Glutamatergic neuron (in vitro differentiated cells): ENCODE measurements around the gene C12orf76. TPM values are rescaled to one million over a fixed set of nuclear protein-coding genes. Genes with fewer than 3 reads are reported as not detected.
"Not testable (repeated sequence)": the region's sequence is repeated elsewhere in the genome, so short reads cannot be mapped to it uniquely, and the experiment has no call there.

ENCODE experiments used
- DNase-seq: peaks from one replicate; pipeline ENCODE4 v3.0.0; 2022
- H3K27ac Mint-ChIP-seq: one replicate; pipeline ENCODE4 v1.8.0; 2020; ENCODE audit warnings: mild to moderate bottlenecking, mixed read lengths, inconsistent platforms; ENCODE audit not compliant: unreplicated experiment
- H3K27me3 Mint-ChIP-seq: one replicate; pipeline ENCODE4 v1.8.0; 2020; ENCODE audit warnings: mild to moderate bottlenecking, moderate library complexity, mixed read lengths, inconsistent platforms; ENCODE audit not compliant: unreplicated experiment
- H3K36me3 Mint-ChIP-seq: one replicate; pipeline ENCODE4 v1.8.0; 2020; ENCODE audit warnings: mild to moderate bottlenecking, mixed read lengths, inconsistent platforms; ENCODE audit not compliant: unreplicated experiment
- H3K4me1 Mint-ChIP-seq: one replicate; pipeline ENCODE4 v1.8.0; 2020; ENCODE audit warnings: mild to moderate bottlenecking, low read depth, mixed read lengths, inconsistent platforms; ENCODE audit not compliant: unreplicated experiment
- H3K4me3 Mint-ChIP-seq: one replicate; pipeline ENCODE4 v1.8.0; 2020; ENCODE audit warnings: mild to moderate bottlenecking, mixed read lengths, inconsistent platforms; ENCODE audit not compliant: unreplicated experiment
- H3K9me3 Mint-ChIP-seq: one replicate; pipeline ENCODE4 v1.8.0; 2020; ENCODE audit warnings: mild to moderate bottlenecking, moderate library complexity, mixed read lengths, inconsistent platforms; ENCODE audit not compliant: unreplicated experiment
- CTCF ChIP-seq: fragments of 200-600 bp; sonication (generic); IDR thresholded peaks from one replicate; pipeline ENCODE4 v1.5.0; 2021; ENCODE audit not compliant: partially characterized antibody, unreplicated experiment
- total RNA-seq: library from RNA; stranded (reverse); fragmentation: NEBNext Ultra II Directional; extraction: Animal tissue kit (Norgen Biotek cat#: 25700); gene quantifications from one replicate; pipeline ENCODE4 v1.2.1, GENCODE V29; 2021; ENCODE audit not compliant: unreplicated experiment

C12orf76 gene
- total RNA-seq, 1 donor from 2014 or later = 43.3 TPM

- no peaks in the 10 kb centered on the region for H3K36me3 Mint-ChIP-seq
Measured at GRCh38 chr12:110071967-110072366, 23.6 kb upstream of the C12orf76 start.

GRCh38 chr12:110071504-110071903 is 23.2 kb upstream of the C12orf76 start:
- H3K36me3 Mint-ChIP-seq = no peaks in the 10 kb centered on the region
- H3K4me3 Mint-ChIP-seq = no peak overlapping the region
- peaks cover 3% of the 10 kb centered on the region for H3K9me3 Mint-ChIP-seq
- DNase-seq = no peak
- TF ChIP-seq CTCF = no peak
- no peak overlapping the region for H3K27ac Mint-ChIP-seq
- peaks cover 8% of the 10 kb centered on the region for H3K4me1 Mint-ChIP-seq
- H3K27me3 Mint-ChIP-seq = peaks cover 2% of the 10 kb centered on the region

More at GRCh38 chr12:110071967-110072366, 23.6 kb upstream of the C12orf76 start:
- Mint-ChIP-seq H3K4me1 (peaks cover 8% of the 10 kb centered on the region), H3K4me3 (peak overlapping the region; percentile 30), H3K9me3 (peaks cover 3% of the 10 kb centered on the region), H3K27me3 (peaks cover 2% of the 10 kb centered on the region), H3K27ac (no peak overlapping the region)
- no peak for TF ChIP-seq CTCF
- DNase-seq = no peak

GRCh38 chr12:110068654-110069053 is 20.3 kb upstream of the C12orf76 start:
- Mint-ChIP-seq H3K4me1 (peaks cover under 1% of the 10 kb centered on the region), H3K9me3 (peaks cover 3% of the 10 kb centered on the region), H3K27ac (no peak overlapping the region), H3K4me3 (no peak overlapping the region), H3K27me3 (peaks cover 6% of the 10 kb centered on the region), H3K36me3 (no peaks in the 10 kb centered on the region)
- TF ChIP-seq CTCF = no peak
- no peak for DNase-seq

GRCh38 chr12:110068115-110068514 is 19.8 kb upstream of the C12orf76 start:
- H3K4me1 Mint-ChIP-seq, H3K36me3 Mint-ChIP-seq, DNase-seq, H3K27ac Mint-ChIP-seq, H3K9me3 Mint-ChIP-seq, H3K4me3 Mint-ChIP-seq, H3K27me3 Mint-ChIP-seq: not testable (repeated sequence)

- no peak for TF ChIP-seq CTCF
- Mint-ChIP-seq H3K4me1 (no peaks in the 10 kb centered on the region), H3K27ac (no peak overlapping the region), H3K36me3 (no peaks in the 10 kb centered on the region), H3K9me3 (peaks cover 3% of the 10 kb centered on the region), H3K27me3 (peaks cover 6% of the 10 kb centered on the region), H3K4me3 (no peak overlapping the region)
- DNase-seq = no peak
Measured at GRCh38 chr12:110067531-110067930, 19.2 kb upstream of the C12orf76 start.

- no peak for DNase-seq
- no peak overlapping the region for H3K4me3 Mint-ChIP-seq
Measured at GRCh38 chr12:110065540-110065939, 17.2 kb upstream of the C12orf76 start.

More at GRCh38 chr12:110065540-110065939, 17.2 kb upstream of the C12orf76 start:
- Mint-ChIP-seq H3K4me1 (no peaks in the 10 kb centered on the region), H3K36me3 (no peaks in the 10 kb centered on the region), H3K27ac (no peak overlapping the region), H3K9me3 (no peaks in the 10 kb centered on the region), H3K27me3 (peaks cover 7% of the 10 kb centered on the region)
- no peak for TF ChIP-seq CTCF
